HG02840 (cell line): ENCODE data around the gene FOXJ3.

Experiments
- ATAC-seq: cut with Tn5 transposase; IDR thresholded peaks from one replicate; pipeline ENCODE4 v1.9.1; 2021; ENCODE audit warnings: mild to moderate bottlenecking, moderate library complexity, moderate number of reproducible peaks; ENCODE audit not compliant: unreplicated experiment, low FRiP score

The FOXJ3 gene

DNA sequence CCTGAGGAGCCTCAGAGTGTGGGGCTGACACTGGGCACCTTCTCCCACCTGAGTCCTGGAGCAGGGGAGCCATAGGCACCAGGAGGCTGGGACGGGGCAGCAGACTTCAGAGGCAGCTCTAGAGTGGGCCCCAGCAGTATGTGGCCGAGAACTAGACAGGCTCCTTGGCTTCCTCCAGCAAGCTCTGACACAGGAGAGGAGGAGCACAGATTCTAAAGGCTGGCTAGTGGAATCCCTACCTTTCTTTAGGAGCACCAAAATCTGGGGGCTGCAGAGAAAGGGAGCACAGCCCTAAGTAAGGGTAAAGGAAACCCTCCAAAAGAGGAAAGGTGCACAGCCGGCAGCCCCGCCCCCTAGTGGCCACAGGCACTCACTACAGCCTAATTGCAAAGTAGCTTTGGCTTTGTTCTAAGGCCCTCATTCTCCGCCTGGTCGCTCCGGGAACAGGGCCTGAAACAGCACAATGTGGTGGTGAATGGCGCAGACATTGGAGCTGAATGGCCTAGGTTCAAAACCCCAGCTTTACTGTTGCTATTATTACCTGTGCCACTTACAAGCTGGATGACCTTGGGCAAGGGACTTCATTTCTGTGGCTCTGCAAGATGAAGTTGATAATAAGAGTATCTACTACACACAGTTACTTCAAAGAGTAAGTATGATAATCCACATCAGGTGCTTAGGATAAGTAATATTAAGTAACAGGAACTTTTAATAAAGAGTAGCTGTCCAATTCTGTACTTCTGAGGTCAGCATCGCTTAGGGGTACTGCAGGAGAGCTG, 161.7 kb downstream of the FOXJ3 start:
- no peak for ATAC-seq

DNA sequence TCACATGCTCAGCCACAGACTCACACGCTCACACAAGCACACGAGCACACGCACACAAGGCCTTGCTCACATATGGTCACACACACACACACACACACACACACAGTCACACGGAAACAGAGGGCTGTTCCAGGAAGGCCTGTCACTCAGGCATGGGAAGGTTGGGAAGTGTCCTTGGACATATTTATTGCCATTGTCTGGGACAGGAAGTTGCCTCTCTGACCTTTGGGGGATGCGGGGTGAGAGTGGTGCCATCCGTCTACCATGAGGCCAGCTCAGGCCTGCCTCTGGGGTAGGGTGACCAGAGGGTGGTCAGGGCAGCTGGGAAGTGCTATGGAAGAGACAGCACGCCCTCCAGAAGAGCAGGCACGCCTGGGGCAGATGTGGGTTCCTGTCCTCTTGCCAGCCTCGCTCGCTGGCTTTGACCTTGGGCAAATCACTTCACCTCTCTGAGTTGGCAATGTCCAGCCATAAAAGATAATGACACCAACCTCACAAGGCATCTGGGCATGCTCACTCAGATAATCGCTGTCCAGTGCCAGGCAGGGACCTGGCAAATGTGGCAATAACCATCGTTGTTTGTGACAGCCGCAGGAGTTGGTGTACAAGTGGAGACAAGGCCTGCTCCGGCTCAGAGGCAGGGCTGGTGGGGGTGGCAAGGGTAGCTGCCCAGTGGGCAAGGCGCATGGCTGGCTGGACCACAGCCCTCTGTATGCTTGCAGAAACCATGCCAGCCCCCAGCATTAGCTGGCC, 162.5 kb downstream of the FOXJ3 start:
- no peak for ATAC-seq

DNA sequence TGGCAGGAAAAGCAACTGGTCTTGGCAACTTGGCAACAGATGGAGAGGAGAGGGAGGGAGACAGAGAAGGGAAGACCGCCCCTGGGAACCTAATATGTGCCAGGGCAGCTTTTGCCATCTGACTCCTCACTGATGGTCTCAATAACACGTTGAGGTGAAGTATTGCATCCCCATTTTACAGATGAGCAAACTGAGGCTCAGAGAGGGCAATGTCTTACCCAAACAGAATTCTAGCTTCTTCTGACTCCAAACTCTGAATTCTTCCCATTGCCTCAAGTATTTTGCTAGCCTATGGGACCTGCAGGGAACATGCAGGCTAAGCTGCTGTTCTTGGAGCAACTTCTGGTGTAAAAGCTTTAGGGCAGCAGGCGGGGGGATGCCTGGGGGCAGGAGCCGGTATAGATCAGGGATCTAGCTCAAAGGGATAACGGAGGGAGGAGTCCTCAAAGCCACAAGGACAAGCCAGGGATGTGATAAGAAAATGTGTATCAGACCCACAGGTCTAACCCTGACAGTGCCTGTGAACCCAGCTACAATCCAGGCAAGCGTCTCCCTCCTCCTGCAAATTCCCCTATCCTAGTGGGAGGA, 163.3 kb downstream of the FOXJ3 start:
- ATAC-seq, result no peak

DNA sequence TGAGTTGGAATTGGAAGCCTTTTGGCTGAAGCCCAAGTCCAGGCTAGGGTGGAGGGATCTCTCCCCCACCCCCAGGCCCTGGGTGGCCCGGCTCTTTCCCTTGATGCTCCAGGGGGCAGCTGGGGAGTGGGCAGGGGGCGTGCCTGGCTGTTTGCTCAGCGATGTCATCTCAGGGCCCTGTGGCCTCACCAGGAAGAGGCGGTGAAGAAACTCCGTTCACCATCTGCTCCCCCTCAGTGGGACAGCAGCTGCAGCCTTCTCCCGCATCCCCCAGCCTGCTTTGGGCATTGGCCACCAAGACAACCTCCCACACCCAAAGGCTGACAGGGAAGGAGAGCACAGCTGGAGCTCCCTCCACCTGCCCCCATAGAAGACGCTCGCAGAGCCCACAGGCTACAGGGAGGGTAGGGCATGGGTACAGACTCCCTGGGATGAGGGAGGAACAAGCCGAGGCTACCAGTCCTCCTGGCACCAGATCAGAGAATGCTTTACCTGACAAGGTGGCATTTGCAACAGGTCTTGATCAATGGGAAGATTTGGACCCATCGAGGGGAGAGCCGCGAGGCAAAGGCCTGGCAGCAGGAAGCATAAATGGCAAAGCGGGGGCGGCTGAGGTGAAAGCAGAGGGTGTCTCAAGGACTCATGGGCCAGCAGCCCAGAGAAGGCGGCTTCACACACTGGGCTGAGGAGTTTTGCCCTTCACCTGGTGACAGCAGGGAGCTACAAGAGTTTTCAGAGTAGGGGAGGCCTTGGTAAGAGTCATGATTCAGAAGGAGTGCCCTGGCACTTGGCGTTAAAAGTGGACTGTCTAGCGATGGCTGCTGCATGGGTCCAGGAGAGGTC, 164.0 kb downstream of the FOXJ3 start:
- ATAC-seq, result no peak

DNA sequence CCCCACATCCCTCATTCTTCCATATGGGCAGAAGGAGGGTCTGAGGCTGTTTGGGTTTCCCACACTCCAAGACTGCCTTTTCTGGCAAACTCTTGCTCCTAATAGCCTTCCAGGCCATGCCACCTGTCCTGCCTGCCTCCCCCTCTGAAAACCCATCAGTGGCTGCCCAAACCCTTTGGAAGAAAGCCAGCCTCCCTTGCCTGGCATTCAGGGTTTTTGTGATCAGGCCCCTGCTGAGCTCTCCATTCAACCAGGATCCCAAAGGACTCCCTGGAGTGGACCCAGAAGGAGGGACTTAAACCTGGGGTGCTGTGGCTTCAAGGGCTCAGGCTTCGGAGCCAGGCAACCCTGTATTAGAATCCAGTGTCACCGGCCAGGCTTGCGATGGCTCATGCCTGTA, 166.3 kb downstream of the FOXJ3 start:
- no peak for ATAC-seq

DNA sequence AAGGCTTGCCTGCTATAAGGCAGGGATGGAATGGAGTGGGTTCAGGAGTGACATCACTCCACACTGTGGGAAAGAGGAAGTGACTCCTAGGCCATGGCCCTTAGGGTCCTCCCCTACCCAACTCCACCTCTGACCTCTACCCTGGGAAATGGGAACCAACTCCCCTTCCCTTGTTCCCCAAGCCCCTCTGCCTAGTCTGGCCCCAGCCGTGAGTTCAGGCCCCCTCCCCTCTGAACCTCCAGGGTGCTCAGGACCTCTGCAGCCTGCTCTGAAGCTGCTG, 166.7 kb downstream of the FOXJ3 start:
- no peak for ATAC-seq

DNA sequence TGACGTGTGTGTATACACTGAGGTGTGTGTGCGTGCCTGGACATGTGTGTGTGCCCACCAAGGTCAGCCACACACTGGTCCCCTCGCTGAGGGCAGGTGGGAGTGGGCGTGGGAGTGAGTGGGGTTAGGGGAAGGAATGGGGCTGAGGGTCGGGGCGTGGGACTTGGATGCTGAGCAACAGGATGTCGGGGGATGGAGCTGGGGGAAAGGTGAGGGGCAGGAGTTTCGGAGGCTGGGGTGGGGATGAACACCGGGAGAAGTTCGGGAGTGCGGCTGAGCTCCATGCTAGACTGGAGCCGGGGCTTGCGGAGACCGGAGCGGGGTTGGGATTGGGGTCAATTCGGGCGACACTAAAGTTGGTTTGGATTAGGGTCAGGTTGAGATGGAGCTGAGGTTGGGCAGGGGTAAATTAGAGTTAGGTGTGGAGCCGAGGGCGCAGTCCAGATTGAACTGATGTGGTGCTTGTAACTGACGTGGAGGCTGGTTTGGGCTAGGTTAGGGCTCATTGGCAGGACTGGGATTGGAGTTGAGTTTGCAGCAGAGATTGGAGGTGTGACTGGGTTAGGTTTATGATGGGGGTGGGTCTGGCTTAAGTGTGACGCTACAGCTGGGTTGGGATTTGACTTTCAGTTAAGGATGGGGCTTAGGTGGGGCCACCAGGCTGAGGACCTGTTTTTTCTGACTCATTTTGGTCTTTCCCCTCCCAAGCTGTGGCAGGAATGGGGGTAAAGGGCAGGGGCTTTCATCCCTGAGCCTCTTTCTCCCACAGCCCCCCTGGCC, 167.2 kb downstream of the FOXJ3 start:
- no peak for ATAC-seq

DNA sequence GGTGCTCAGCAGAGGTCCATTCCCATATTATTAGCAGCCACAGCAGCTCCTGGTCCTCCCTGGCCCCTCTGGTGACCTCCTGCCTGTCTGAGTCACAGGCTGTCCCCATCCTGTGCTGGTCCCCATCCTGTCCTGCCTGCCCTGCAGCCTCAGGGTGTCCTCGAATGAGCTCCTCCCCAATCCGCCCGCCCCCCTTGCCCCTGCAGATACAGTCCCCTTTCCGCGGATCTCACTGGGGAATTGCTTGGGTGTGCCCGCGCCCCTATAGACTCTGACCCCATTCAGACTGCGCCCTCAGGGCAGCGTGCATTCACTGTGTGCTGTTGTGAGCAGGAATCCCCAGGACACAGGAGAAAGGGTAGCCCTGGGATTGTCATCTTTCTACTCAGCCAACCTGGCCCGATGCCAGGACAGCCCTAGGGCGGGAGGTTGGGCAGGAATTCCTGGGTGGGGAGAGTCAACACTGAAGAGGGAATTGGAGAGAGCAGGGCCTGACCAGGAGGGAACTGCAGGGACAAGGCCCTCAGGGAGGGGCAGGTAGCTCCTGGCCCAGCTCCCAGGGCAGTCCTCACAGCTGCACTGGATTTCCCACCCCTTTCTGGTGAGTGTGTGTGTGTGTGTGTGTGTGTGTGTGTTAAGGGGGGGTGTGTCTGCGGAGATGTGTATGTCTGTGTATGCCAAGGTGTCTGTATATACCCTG, 169.4 kb downstream of the FOXJ3 start:
- no peak for ATAC-seq

DNA sequence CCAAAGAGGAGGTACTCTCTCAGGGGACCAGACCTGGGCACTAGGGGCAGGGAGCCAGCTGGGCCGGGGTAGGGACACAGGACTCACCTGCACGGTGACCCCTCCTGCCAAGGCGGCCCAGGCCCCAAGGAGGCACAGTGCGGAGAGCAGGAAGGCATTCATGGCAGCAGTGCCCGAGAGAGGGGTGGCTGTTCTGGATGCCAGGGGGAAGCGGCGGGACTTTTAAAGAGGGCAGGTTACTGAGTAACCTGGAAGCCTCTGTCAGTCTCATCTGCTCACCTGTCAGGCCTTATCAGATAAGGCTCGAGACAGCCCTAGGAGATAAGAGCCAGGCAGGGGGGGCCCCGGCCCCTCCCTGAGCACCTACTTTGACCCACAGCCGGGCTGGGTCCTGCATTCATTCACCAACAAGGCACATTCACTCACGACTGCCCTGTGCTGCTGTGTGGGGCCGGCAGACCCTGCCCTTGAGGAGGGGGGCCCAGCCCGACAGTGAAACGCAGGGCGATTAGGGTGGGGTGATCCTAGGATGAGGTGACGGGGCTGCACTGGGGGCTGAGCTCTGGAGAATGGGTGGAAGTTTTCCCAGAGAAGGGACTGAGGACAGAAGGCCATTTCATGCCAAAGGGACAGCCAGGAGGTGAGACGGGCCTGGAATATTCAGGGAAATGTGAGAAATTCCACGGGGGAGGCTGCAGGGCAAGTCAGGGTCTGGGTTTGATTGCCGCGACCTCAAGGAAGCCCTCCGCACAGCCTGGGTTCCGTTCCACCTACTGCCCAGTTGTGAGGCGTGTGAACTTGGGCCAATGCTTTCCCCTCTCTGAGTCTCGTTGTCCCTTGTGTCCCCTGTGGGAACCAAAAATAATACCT, 170.2 kb downstream of the FOXJ3 start, which contains the start of gene GUCA2A:
Gene GUCA2A (minus strand): TSS at position 195 of the 870 bp plus-strand sequence. CDS start 33 bp downstream, at position 162.
- no peak for ATAC-seq

DNA sequence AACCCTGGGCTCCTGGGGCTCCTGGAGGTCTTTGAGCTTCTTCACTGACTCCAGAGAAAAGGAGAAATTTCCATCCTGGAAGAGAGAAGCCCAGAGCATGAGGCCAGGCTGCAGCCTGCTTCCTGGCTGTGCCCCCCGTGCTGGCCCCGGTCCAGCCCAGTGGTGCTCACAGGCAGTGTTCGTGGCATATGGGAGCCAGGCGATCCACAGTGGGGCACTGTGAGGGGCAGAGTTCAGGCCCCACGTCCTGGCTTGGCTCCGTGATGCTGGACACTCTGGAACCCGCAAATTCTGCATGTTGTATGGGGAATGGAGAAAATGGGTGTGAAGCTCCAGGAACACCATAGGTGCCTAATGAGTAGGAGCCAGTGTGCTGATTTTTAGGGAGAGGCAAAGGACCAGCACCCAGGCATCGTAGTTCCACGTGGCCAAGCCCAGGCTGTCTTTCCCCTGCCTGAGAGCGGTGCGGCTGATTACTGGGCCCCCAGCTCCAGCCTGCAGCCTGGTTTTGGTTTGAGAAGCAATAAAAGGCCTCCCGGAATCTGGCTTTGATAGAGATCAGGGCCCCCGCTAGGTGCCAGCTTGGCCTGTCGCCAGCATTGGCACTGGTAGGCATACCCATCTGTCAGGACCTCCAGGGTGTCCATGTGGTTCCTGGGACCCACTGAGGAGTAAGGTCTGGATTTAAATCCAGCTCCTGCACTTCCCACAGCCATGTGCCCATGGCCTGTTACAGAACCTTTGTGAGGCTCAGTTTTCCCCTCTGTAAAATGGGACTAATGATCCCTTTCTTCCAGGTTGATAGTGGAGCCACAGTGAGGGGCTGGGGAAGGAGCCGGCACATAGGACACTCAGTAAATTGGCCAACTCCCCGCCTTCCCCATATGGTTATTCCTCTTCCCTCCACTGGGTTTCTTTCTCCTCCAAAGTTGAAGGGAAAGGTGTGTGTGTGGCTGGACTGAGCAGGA, 171.2 kb downstream of the FOXJ3 start:
- ATAC-seq, result no peak

DNA sequence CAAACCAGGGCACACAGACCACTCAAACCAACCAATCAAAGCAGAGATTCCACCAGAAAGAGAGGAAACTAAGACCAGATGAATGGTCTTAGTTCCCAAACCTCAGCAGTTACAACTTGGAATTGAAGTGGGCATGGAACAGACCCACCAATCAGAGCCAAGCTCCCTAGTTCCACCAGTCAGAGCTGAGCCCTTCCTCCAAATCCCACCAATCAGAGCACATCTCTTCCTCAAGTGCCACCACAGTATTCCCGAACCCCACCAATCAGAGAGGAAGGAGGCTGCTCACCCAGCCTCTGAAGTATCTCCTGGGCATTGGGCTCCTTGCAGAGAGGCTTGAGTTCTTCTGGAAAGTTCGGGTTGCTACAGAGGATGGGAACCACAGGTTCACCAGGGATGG, 171.9 kb downstream of the FOXJ3 start:
- ATAC-seq, result no peak

DNA sequence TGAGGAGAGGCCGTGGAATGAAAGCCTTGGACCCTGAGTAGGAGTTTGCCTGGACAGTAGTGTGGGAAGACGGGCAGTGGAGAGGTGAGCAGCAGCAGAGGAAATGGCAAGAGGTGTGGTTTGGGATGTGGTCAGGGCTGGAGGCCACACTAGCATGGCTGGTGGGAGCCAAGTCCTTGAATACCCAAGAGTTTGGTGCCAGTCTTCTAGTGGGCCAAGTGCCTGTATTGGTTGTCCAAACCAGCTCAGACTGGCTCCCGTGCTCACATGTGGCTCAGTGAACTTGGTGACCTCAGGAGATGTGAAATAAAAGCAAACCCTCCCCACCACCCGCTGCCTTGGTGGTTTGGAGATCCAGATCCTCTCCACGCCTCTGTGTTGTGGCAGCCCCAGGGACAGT, 172.9 kb downstream of the FOXJ3 start:
- ATAC-seq, result no peak

DNA sequence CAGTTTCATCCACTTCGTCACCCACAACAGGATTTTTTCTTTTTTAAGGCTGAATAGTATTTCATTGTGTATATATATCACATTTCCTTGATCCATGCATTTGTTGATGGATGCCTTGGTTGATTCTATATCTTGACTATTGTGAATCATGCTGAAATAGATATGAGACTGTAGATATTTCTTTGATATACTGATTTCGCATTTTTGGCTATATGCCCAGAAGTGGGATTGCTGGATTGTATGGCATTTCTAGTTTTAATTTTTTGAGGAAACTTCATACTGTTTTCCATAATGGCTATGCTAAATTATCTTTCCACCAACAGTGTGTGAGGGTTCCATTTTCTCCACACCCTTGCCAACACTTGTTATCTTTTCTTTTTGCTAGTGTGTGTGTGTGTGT, 176.8 kb downstream of the FOXJ3 start:
- ATAC-seq, result no peak

DNA sequence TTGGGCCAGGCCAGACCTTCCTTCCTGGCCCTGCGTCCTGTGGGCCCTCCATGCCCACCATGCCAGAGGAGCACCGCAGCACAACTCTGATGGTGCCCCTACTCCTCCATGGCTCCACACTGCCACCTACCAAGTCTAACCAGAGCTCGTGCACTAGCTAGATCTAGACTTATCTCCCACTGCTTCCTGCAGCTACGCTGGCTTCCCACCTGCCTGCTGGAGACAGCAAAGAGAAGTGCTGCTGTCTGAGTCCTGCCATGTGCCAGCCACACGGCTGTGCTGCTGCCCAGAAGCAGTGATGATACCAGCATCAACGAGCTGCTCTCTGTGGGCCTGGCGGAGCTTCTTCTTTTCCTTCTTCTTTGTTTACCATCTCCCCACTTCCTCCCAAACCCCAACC, 177.4 kb downstream of the FOXJ3 start:
- no peak for ATAC-seq

DNA sequence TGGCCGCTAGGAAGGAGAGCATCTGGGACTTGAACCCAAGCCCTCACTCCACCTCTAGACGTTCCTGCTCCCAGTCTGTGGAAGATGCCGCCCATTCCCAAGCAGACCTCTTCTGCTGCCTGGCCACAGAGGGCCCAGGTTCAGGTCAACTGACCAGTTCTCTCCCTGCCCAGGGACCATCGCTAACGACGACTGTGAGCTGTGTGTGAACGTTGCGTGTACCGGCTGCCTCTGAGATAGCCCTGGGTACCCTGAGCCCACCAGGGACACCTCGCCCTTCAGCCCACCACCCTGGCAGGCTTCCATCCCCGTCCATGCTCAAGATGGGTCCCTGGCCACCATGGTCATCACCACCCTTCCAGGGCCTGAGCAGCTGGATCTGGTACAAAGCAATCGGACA, 179.7 kb downstream of the FOXJ3 start:
- ATAC-seq, result no peak

DNA sequence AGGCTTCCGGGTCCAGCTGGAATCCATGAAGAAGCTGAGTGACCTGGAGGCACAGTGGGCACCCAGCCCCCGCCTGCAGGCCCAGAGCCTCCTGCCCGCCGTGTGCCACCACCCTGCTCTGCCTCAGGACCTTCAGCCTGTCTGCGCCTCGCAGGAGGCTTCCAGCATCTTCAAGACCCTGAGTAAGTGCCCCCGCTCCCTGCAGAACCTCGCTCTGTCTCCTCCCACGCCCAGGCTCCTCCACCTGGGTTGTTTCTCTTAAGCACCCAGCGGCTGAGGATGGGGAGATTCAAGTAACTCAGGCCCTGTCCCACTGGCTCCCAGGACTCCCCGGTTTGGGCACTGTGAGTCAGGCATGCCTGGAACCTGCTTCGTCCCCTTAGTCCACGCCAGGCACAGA, 180.3 kb downstream of the FOXJ3 start:
- ATAC-seq, result no peak

DNA sequence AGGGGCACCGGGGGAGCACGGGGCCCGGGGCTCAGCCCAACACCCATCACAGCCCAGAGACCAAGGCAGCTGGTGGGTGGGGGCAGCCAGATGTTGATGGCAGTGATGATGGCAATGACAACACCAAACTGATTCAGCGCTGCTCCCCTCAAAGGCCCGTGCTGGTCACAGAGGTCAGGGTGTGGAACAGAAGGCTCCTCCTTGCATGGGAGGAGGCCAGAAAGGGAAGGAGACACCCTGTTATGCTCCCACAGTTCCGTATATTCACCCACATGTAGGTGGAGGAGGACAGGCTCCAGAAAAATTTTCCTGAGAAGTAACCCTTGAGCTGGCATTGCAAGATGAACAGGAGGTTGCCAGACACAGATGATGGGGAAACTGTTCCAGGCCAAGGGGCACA, 181.4 kb downstream of the FOXJ3 start:
- ATAC-seq, result no peak
